HepG2 (cell line): ENCODE data around the gene ZKSCAN5. TPM values are rescaled to one million over a fixed set of nuclear protein-coding genes. Genes with fewer than 3 reads are reported as not detected.
A peak's percentile ranks its signal among the peaks of the same experiment; 100 is the strongest.

Experiments used
- ARNT ChIP-seq: fragments of 450-650 bp; IDR thresholded peaks from 2 replicates; pipeline ENCODE4 v1.6.1; 2017
- CCAR2 ChIP-seq: fragments of 200-400 bp; formaldehyde crosslinking; optimal IDR thresholded peaks from 2 replicates; pipeline ENCODE3; 2018; ENCODE audit warnings: low read depth, mild to moderate bottlenecking, low read length, moderate library complexity
- DPF2 ChIP-seq: sonication (generic); formaldehyde crosslinking; IDR thresholded peaks from 2 replicates; pipeline ENCODE4 v1.4.0; 2020; ENCODE audit warnings: mild to moderate bottlenecking, low read depth, missing genetic modification reagents, borderline replicate concordance
- ETV6 ChIP-seq: sonication (generic); formaldehyde crosslinking; conservative IDR thresholded peaks from 2 replicates; pipeline ENCODE4 v1.4.0; 2020; ENCODE audit warnings: missing genetic modification reagents
- HCFC1 ChIP-seq: fragments of 150-350 bp; IDR thresholded peaks from 2 replicates; pipeline ENCODE4 v1.6.1; 2014; ENCODE audit warnings: low read depth, low read length
- HNF1B ChIP-seq: sonication (generic); formaldehyde crosslinking; IDR thresholded peaks from 2 replicates; pipeline ENCODE4 v1.5.1; 2020; ENCODE audit warnings: mild to moderate bottlenecking, moderate library complexity, missing genetic modification reagents
- IRF2 ChIP-seq: IDR thresholded peaks from 2 replicates; pipeline ENCODE4 v1.6.1; 2018; ENCODE audit warnings: missing genetic modification reagents, missing compliant biosample characterization
- IRF9 ChIP-seq: sonication (generic); formaldehyde crosslinking; IDR thresholded peaks from 2 replicates; pipeline ENCODE4 v1.8.0; 2022; ENCODE audit warnings: missing genetic modification reagents, mild to moderate bottlenecking, borderline replicate concordance
- KLF13 ChIP-seq: sonication (generic); formaldehyde crosslinking; IDR thresholded peaks from 2 replicates; pipeline ENCODE4 v1.4.0; 2020; ENCODE audit warnings: mild to moderate bottlenecking, missing genetic modification reagents
- KLF16 ChIP-seq, 2 experiments: sonication (generic) in 1 of 2; formaldehyde crosslinking in 1 of 2; IDR thresholded peaks; 2 replicates each; pipeline versions ENCODE4 v1.6.1 to v1.8.0; 2016 to 2023; ENCODE audit warnings: missing genetic modification reagents in 2 of 2, missing compliant biosample characterization in 1 of 2
- LBX2 ChIP-seq: sonication (generic); formaldehyde crosslinking; IDR thresholded peaks from 2 replicates; pipeline ENCODE4 v1.5.0; 2020; ENCODE audit warnings: missing genetic modification reagents, mild to moderate bottlenecking, borderline replicate concordance
- LRRFIP1 ChIP-seq: sonication (generic); formaldehyde crosslinking; conservative IDR thresholded peaks from 2 replicates; pipeline ENCODE4 v1.4.0; 2020; ENCODE audit warnings: missing genetic modification reagents
- NCOA2 ChIP-seq: sonication (generic); formaldehyde crosslinking; IDR thresholded peaks from 2 replicates; pipeline ENCODE4 v1.8.0; 2022; ENCODE audit warnings: inconsistent platforms
- NR2F6 ChIP-seq, 2 experiments: IDR thresholded peaks; 2 replicates each; pipeline ENCODE4 v1.6.1; 2016; ENCODE audit warnings: antibody characterized with exemption in 1 of 2, mild to moderate bottlenecking in 1 of 2
- PAF1 ChIP-seq: IDR thresholded peaks from 2 replicates; pipeline ENCODE4 v1.6.1; 2016; ENCODE audit warnings: missing genetic modification reagents, missing compliant biosample characterization
- USF2 ChIP-seq, 2 experiments: sonication (generic) in 1 of 2; formaldehyde crosslinking in 1 of 2; IDR thresholded peaks; 2 replicates each; pipeline versions ENCODE4 v1.5.1 to v1.6.1; 2011 to 2020; ENCODE audit warnings: borderline replicate concordance in 1 of 2, low read depth in 1 of 2, low read length in 1 of 2, mild to moderate bottlenecking in 1 of 2, missing genetic modification reagents in 1 of 2, moderate library complexity in 1 of 2
- ZNF10 ChIP-seq: sonication (generic); formaldehyde crosslinking; IDR thresholded peaks from 2 replicates; pipeline ENCODE4 v1.4.0; 2020; ENCODE audit warnings: mild to moderate bottlenecking, low read depth, missing genetic modification reagents, borderline replicate concordance
- ZNF337 ChIP-seq: sonication (generic); formaldehyde crosslinking; IDR thresholded peaks from 2 replicates; pipeline ENCODE4 v1.5.1; 2020; ENCODE audit warnings: missing genetic modification reagents, low read depth, mild to moderate bottlenecking, borderline replicate concordance
- ZNF44 ChIP-seq: sonication (generic); formaldehyde crosslinking; IDR thresholded peaks from 2 replicates; pipeline ENCODE4 v1.5.1; 2020; ENCODE audit warnings: mild to moderate bottlenecking, missing genetic modification reagents
- ZNF501 ChIP-seq: sonication (generic); formaldehyde crosslinking; IDR thresholded peaks from 2 replicates; pipeline ENCODE4 v1.5.1; 2020; ENCODE audit warnings: mild to moderate bottlenecking, moderate library complexity, missing genetic modification reagents
- polyA plus RNA-seq, 8 experiments: library from polyadenylated mRNA; depleted of rRNA in 3 of 8; stranded (reverse) in 7 of 8; unstranded in 1 of 8; fragments of >200 nt; fragmentation: Illumina TruSeq in 4 of 8; extraction: Trizol in 4 of 8; gene quantifications; 2 replicates each; pipeline versions ENCODE4 v1.2.1 to v1.2.3, GENCODE V29; 2011 to 2016; ENCODE audit warnings: low read depth in 4 of 8, missing spikeins in 1 of 8, mixed read lengths in 1 of 8; ENCODE audit not compliant: insufficient read depth in 1 of 8
- total RNA-seq, 5 experiments: library from RNA; depleted of rRNA; stranded (reverse); fragments of >200 nt; fragmentation: Illumina TruSeq; extraction: Trizol; gene quantifications; 2 replicates each; pipeline ENCODE4 v1.2.3, GENCODE V29; 2016; ENCODE audit warnings: low read depth in 1 of 5

The ZKSCAN5 gene
- total and polyA plus RNA-seq, 2 of the 13 experiments (the other 11 are each of a cell fraction or from before 2014, with no cell fraction given) = 5.5 to 11.7 TPM

GRCh38 chr7:99504603-99505323 is at the start of gene ZKSCAN5 (continued):
- TF ChIP-seq ETV6 (no peak), IRF2 (CRISPR knock-in tag) (peak; percentile 46; the same call in 1 of the 2 replicates), PAF1 (CRISPR knock-in tag) (no peak), NCOA2 (CRISPR knock-in tag) (no peak), KLF13 (CRISPR knock-in tag) (no peak), ZNF10 (CRISPR knock-in tag) (no peak), ZNF501 (peak; percentile 71), IRF9 (CRISPR knock-in tag) (peak; percentile 56; the same call in 1 of the 2 replicates), CCAR2 (no peak), HCFC1 (peak; percentile 89), USF2 (IDR thresholded peaks at IDR 0.05; ENCODE audit: low read depth, low read length) (no peak), USF2 (CRISPR knock-in tag; IDR thresholded peaks at IDR 0.05; ENCODE audit: borderline replicate concordance) (no peak), LBX2 (CRISPR knock-in tag) (0 out of 2 replicates have a peak, but pooled peaks have one; percentile 60), DPF2 (CRISPR knock-in tag) (no peak), ZNF337 (no peak), KLF16 (CRISPR knock-in tag; IDR thresholded peaks at IDR 0.05) (no peak), LRRFIP1 (CRISPR knock-in tag) (no peak), ARNT (no peak), NR2F6 (IDR thresholded peaks at IDR 0.05) (peak; percentile 62; the same call in 1 of the 2 replicates), NR2F6 (CRISPR knock-in tag; IDR thresholded peaks at IDR 0.05) (peak; percentile 59), HNF1B (peak; percentile 75), ZNF44 (CRISPR knock-in tag) (no peak)
